K562 (cell line): ENCODE measurements around the gene ERBB4. TPM values are rescaled to one million over a fixed set of nuclear protein-coding genes. Genes with fewer than 3 reads are reported as not detected.

Experiments used
- ATAC-seq: fragments of 200-7000 bp; cut with Tn5 transposase; 3 replicates; pipeline ENCODE4 v1.9.1; 2020; ENCODE audit warnings: moderate library complexity
- BruUV-seq: library from RNA; stranded (reverse); fragments of 400-500 nt; replicated peaks from 2 replicates; lab custom pipeline; 2021; lab: Mats Ljungman, UMichigan
- CTCF ChIA-PET: fragments of 300-600 bp; formaldehyde crosslinking; extraction: SDS; loops from one replicate; lab custom pipeline; 2021; ENCODE audit warnings: low intra/inter-chr PET ratio; lab: Yijun Ruan, JAX
- POLR2A ChIA-PET: fragments of 300-600, 350-650 bp; sonication (Branson Sonifier 250); formaldehyde crosslinking; extraction: SDS; loops from one replicate; lab custom pipeline; 2021; ENCODE audit warnings: antibody characterized with exemption, inconsistent platforms; lab: Yijun Ruan, JAX
- DNase-seq, 4 experiments: peaks; one replicate each; pipeline versions ENCODE4 v3.0.0 to v3.0.0-alpha.2; 2011 to 2018; ENCODE audit warnings: low spot score in 3 of 4, mixed read lengths in 3 of 4; ENCODE audit errors: extremely low read depth in 1 of 4
- FAIRE-seq: peaks from 2 replicates; lab custom pipeline; 2011; peaks lifted over from hg19 to GRCh38; lab: Jason Lieb, UNC
- H2AFZ ChIP-seq: 2 replicates; pipeline ENCODE4 v1.6.0; 2011; ENCODE audit warnings: low read depth, low read length, control low read depth, inconsistent platforms
- H3K27ac ChIP-seq: fragments of 200-600 bp; 3 replicates; pipeline ENCODE4 v1.8.0; 2011; ENCODE audit warnings: low read depth, mild to moderate bottlenecking, control low read depth, inconsistent platforms, low read length, moderate library complexity, mixed read lengths; ENCODE audit errors: extremely low read depth
- H3K27me3 ChIP-seq, 2 experiments: fragments of 300-600 bp in 1 of 2; 2 replicates in 1 of 2; 3 replicates in 1 of 2; pipeline versions ENCODE4 v1.6.0 to v1.8.0; 2011; ENCODE audit warnings: inconsistent platforms in 2 of 2, low read length in 2 of 2, mild to moderate bottlenecking in 1 of 2, mixed read lengths in 1 of 2, moderate library complexity in 1 of 2; ENCODE audit not compliant: control insufficient read depth in 2 of 2, insufficient read depth in 2 of 2
- H3K36me3 ChIP-seq: fragments of 300-600 bp; 3 replicates; pipeline ENCODE4 v1.8.0; 2011; ENCODE audit warnings: mild to moderate bottlenecking, low read length, inconsistent platforms; ENCODE audit not compliant: control insufficient read depth, insufficient read depth
- H3K4me1 ChIP-seq, 2 experiments: fragments of 200-600 bp in 1 of 2; replicated peaks in 1 of 2; 2 replicates in 1 of 2; 3 replicates in 1 of 2; pipeline versions ENCODE4 v1.5.1 to v1.8.0; 2011; ENCODE audit warnings: inconsistent platforms in 2 of 2, low read length in 2 of 2, mild to moderate bottlenecking in 1 of 2, mixed read lengths in 1 of 2, moderate library complexity in 1 of 2; ENCODE audit not compliant: control insufficient read depth in 2 of 2, insufficient read depth in 2 of 2
- H3K4me2 ChIP-seq: 2 replicates; pipeline ENCODE4 v1.6.1; 2011; ENCODE audit warnings: low read length, control low read depth, inconsistent platforms, mixed read lengths; ENCODE audit not compliant: insufficient read depth
- H3K4me3 ChIP-seq: fragments of 200-600 bp; sonication (generic), shearing (Covaris generic); 2 replicates; pipeline ENCODE4 v1.5.1; 2016; ENCODE audit warnings: control low read depth, inconsistent platforms
- H3K79me2 ChIP-seq: fragments of 200-600 bp; 3 replicates; pipeline ENCODE4 v1.8.0; 2011; ENCODE audit warnings: low read length, inconsistent platforms; ENCODE audit not compliant: control insufficient read depth, insufficient read depth
- H3K9ac ChIP-seq, 2 experiments: 2 replicates each; pipeline versions ENCODE4 v1.6.0 to v1.6.1; 2011; ENCODE audit warnings: low read depth in 2 of 2, low read length in 2 of 2, control low read depth in 1 of 2, inconsistent platforms in 1 of 2, mild to moderate bottlenecking in 1 of 2, mixed read lengths in 1 of 2; ENCODE audit not compliant: insufficient read depth in 1 of 2
- H3K9me1 ChIP-seq: one replicate; pipeline ENCODE4 v1.6.0; 2011; ENCODE audit warnings: inconsistent platforms, mild to moderate bottlenecking, low read length, moderate library complexity; ENCODE audit not compliant: control insufficient read depth, insufficient read depth
- H3K9me3 ChIP-seq: replicated peaks from 2 replicates; pipeline ENCODE4 v1.5.1; 2011; ENCODE audit warnings: low read depth, low read length, inconsistent platforms; ENCODE audit not compliant: control insufficient read depth, insufficient read depth
- H4K20me1 ChIP-seq: replicated peaks from 2 replicates; pipeline ENCODE4 v1.6.1; 2011; ENCODE audit warnings: low read length, inconsistent platforms, mixed read lengths; ENCODE audit not compliant: control insufficient read depth, insufficient read depth
- CBFB ChIP-seq: sonication (generic); formaldehyde crosslinking; IDR thresholded peaks from 2 replicates; pipeline ENCODE4 v1.4.0; 2020; ENCODE audit warnings: mild to moderate bottlenecking, missing genetic modification reagents
- ETV6 ChIP-seq, 3 experiments: fragments of 150-350 bp in 1 of 3; sonication (generic) in 1 of 3; formaldehyde crosslinking in 1 of 3; IDR thresholded peaks; 2 replicates each; pipeline versions ENCODE4 v1.6.1 to v1.8.0; 2014 to 2022; ENCODE audit warnings: borderline replicate concordance in 2 of 3, low read depth in 2 of 3, antibody characterized with exemption in 1 of 3, low read length in 1 of 3, mild to moderate bottlenecking in 1 of 3, missing genetic modification reagents in 1 of 3
- MYBL2 ChIP-seq, 2 experiments: fragments of 450-650 bp in 1 of 2; sonication (generic) in 1 of 2; formaldehyde crosslinking in 1 of 2; IDR thresholded peaks; 2 replicates each; pipeline versions ENCODE4 v1.6.1 to v1.8.1; 2017 to 2022; ENCODE audit warnings: borderline replicate concordance in 1 of 2, inconsistent platforms in 1 of 2, low read depth in 1 of 2, mild to moderate bottlenecking in 1 of 2, missing genetic modification reagents in 1 of 2, moderate library complexity in 1 of 2
- POLR2H ChIP-seq: IDR thresholded peaks from 2 replicates; pipeline ENCODE4 v1.6.1; 2016; ENCODE audit warnings: missing genetic modification characterization, low read depth, mild to moderate bottlenecking, control low read depth, missing compliant biosample characterization, moderate library complexity
- RAD21 ChIP-seq, 2 experiments: fragments of 250-450 bp in 1 of 2; fragments of 450-650 bp in 1 of 2; sonication (Bioruptor Pico) in 1 of 2; formaldehyde crosslinking in 1 of 2; IDR thresholded peaks in 1 of 2; conservative IDR thresholded peaks in 1 of 2; 2 replicates each; pipeline versions ENCODE4 v1.4.0 to v1.8.0; 2020 to 2022; ENCODE audit warnings: mild to moderate bottlenecking in 2 of 2, moderate library complexity in 1 of 2
- TCFL5 ChIP-seq: fragments of 250-450 bp; sonication (Bioruptor Pico); conservative IDR thresholded peaks from 2 replicates; pipeline ENCODE4 v1.6.1; 2021; ENCODE audit warnings: mild to moderate bottlenecking, moderate library complexity, matching md5 sums
- ZBTB17 ChIP-seq: fragments of 450-650 bp; formaldehyde crosslinking; IDR thresholded peaks from 2 replicates; pipeline ENCODE4 v1.4.0; 2020; ENCODE audit warnings: mild to moderate bottlenecking
- ZC3H4 ChIP-seq: sonication (generic); formaldehyde crosslinking; IDR thresholded peaks from 2 replicates; pipeline ENCODE4 v1.9.0; 2021; ENCODE audit warnings: missing genetic modification reagents, borderline replicate concordance
- ZFP91 ChIP-seq: sonication (generic); formaldehyde crosslinking; IDR thresholded peaks from 2 replicates; pipeline ENCODE4 v1.8.0; 2022; ENCODE audit warnings: mild to moderate bottlenecking, missing genetic modification reagents
- ZNF197 ChIP-seq: fragments of 200-800 bp; sonication (Bioruptor generic); IDR thresholded peaks from 2 replicates; pipeline ENCODE4 v1.6.1; 2016; ENCODE audit warnings: low read depth, missing genetic modification characterization, missing compliant biosample characterization
- ZNF280A ChIP-seq: fragments of 450-650 bp; IDR thresholded peaks from 2 replicates; pipeline ENCODE4 v1.6.1; 2018; ENCODE audit warnings: mild to moderate bottlenecking, low read depth; ENCODE audit not compliant: partially characterized antibody
- ZNF311 ChIP-seq: fragments of 250-450 bp; sonication (Bioruptor Pico); IDR thresholded peaks from 2 replicates; pipeline ENCODE4 v1.4.0; 2020; ENCODE audit warnings: mild to moderate bottlenecking, moderate library complexity
- ZNF347 ChIP-seq: fragments of 450-650 bp; formaldehyde crosslinking; IDR thresholded peaks from 2 replicates; pipeline ENCODE4 v1.4.0; 2020; ENCODE audit warnings: low read depth, mild to moderate bottlenecking, moderate library complexity
- ZNF668 ChIP-seq: fragments of 250-450 bp; sonication (Bioruptor Pico); IDR thresholded peaks from 2 replicates; pipeline ENCODE4 v1.8.0; 2022; ENCODE audit warnings: mild to moderate bottlenecking, inconsistent platforms
- WGBS: fragments of 100-300 bp; shearing (Covaris generic); methylation state at CpG from one replicate; pipeline ENCODE4 v1.1.6; 2016; ENCODE audit warnings: low coverage, mixed read lengths; ENCODE audit not compliant: insufficient coverage; ENCODE audit errors: missing lambda C conversion rate; 5-methylcytosine and 5-hydroxymethylcytosine counted together
- in situ Hi-C: fragments of 300-500 bp; cut with MboI; formaldehyde crosslinking; loops from 4 replicates; pipeline ENCODE4 v1.15.0; 2018; ENCODE audit warnings: inconsistent platforms, mixed read lengths
- intact Hi-C: fragments of 100-400 bp; cut with micrococcal nuclease; formaldehyde crosslinking; loops from 2 replicates; pipeline ENCODE4 v1.14.2; 2022
- polyA plus RNA-seq, 8 experiments: library from polyadenylated mRNA; depleted of rRNA in 4 of 8; stranded (reverse) in 5 of 8; unstranded in 3 of 8; fragments of >200 nt; fragmentation: Nextera tagmentation in 2 of 8; fragmentation: Illumina TruSeq in 1 of 8; extraction: Ambion mirVana in 2 of 8; extraction: Trizol in 1 of 8; gene quantifications; 2 replicates each; pipeline versions ENCODE4 v1.2.1 to v1.2.3, GENCODE V29; 2011 to 2014; ENCODE audit warnings: inconsistent platforms in 1 of 8, missing spikeins in 1 of 8
- total RNA-seq, 7 experiments: library from RNA; depleted of rRNA in 6 of 7; stranded (reverse); fragments of >200 nt in 6 of 7; fragmentation: Illumina TruSeq in 2 of 7; extraction: Trizol in 2 of 7; gene quantifications; 2 replicates each; pipeline versions ENCODE4 v1.2.1 to v1.2.3, GENCODE V29; 2011 to 2021; ENCODE audit warnings: low replicate concordance in 1 of 7

ERBB4 gene
- total and polyA plus RNA-seq, 9 of the 15 experiments (the other 6 are each of a cell fraction or from before 2014, with no cell fraction given), result not detected

GRCh38 chr2:211649331-211649730 lies 889.3 kb downstream of the ERBB4 start (continued):
- TF ChIP-seq ETV6 (IDR thresholded peaks at IDR 0.05; ENCODE audit: borderline replicate concordance in 1 of 2, low read depth in 2 of 2, low read length in 1 of 2) (no peak), ETV6 (CRISPR knock-in tag; IDR thresholded peaks at IDR 0.05; ENCODE audit: borderline replicate concordance) (no peak), CBFB (CRISPR knock-in tag) (no peak), RAD21 (CRISPR knock-in tag; conservative IDR thresholded peaks at IDR 0.05 in 1 of 2, IDR thresholded peaks at IDR 0.05 in 1 of 2) (no peak), ZFP91 (no peak)

GRCh38 chr2:211631503-211631902 lies 907.1 kb downstream of the ERBB4 start:
- Histone ChIP-seq H3K36me3 (no peaks in the 10 kb centered on the region), H3K4me3 (no peak overlapping the region), H3K27ac (no peak overlapping the region), H2AFZ (no peak overlapping the region), H3K9me3 (no peaks in the 10 kb centered on the region), H3K79me2 (no peaks in the 10 kb centered on the region), H3K27me3 (no peaks in the 10 kb centered on the region), H3K9me1 (no peaks in the 10 kb centered on the region), H3K4me2 (no peak overlapping the region), H3K4me1 (no peaks in the 10 kb centered on the region), H3K9ac (no peak overlapping the region), H4K20me1 (no peaks in the 10 kb centered on the region)
- no peak for FAIRE-seq
- TF ChIP-seq ZNF347 (CRISPR knock-in tag) (no peak), ZNF280A (no peak), ZNF311 (CRISPR knock-in tag) (no peak), ZC3H4 (CRISPR knock-in tag) (no peak), TCFL5 (CRISPR knock-in tag) (no peak), ZBTB17 (no peak), ZNF197 (CRISPR knock-in tag) (no peak), POLR2H (tag) (no peak), MYBL2 (IDR thresholded peaks at IDR 0.05; ENCODE audit: low read depth) (no peak), MYBL2 (CRISPR knock-in tag; IDR thresholded peaks at IDR 0.05; ENCODE audit: borderline replicate concordance) (no peak), ZNF668 (CRISPR knock-in tag) (no peak)
- POLR2A ChIA-PET, result no interaction called here
- no peak for ATAC-seq
- intact Hi-C loops, result no loop called here
- no TSS peak for BruUV-seq
- no peak for DNase-seq
- in situ Hi-C loops, result no loop called here
- CTCF ChIA-PET, result no interaction called here
- 0% methylated on average over 1 of the region's 1 CpG for WGBS
